Measurements from ENCODE around the gene CD93.

CD93 gene

DNA sequence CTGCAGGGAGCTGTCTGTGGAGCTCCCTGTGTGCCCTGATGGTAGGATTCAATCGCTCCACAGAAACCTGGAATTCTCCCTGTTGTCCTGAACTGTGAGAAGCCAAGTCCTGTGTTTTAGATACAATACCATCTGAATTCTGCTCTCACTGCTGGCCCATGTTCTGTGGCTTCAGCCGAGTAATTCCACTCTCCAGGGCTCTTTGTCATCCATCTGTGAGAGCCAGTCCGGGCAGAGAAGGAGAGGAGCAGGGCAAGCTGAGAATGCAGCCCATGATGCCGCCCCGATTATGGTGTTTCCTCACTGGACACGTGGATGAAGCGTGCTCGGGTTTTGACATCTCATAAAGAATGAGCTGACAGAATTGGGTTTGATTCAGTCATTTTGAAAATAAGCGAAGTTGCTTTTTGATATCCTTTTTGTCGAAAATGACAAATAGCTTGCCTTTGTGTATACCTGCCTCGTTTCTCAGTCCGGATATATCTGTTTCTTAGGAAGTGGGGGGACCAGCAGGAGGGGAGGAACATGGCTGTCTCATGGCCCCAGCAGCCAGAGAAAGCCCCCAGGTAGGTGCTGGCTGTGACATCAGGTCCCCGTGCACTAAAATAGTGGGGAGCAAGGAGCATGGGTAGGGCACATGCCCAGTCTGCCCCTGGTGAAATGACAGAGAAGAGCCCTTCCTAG lies 8.2 kb upstream of the CD93 start:
- TF ChIP-seq, protein P1, sequence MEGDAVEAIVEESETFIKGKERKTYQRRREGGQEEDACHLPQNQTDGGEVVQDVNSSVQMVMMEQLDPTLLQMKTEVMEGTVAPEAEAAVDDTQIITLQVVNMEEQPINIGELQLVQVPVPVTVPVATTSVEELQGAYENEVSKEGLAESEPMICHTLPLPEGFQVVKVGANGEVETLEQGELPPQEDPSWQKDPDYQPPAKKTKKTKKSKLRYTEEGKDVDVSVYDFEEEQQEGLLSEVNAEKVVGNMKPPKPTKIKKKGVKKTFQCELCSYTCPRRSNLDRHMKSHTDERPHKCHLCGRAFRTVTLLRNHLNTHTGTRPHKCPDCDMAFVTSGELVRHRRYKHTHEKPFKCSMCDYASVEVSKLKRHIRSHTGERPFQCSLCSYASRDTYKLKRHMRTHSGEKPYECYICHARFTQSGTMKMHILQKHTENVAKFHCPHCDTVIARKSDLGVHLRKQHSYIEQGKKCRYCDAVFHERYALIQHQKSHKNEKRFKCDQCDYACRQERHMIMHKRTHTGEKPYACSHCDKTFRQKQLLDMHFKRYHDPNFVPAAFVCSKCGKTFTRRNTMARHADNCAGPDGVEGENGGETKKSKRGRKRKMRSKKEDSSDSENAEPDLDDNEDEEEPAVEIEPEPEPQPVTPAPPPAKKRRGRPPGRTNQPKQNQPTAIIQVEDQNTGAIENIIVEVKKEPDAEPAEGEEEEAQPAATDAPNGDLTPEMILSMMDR (conservative IDR thresholded peaks at IDR 0.05; ENCODE audit: low read depth, low read length): no peak
- DNase-seq (ENCODE audit: low read depth): no peak
- no peak overlapping the region for H3K4me3 ChIP-seq (ENCODE audit: low read depth, low read length)

DNA sequence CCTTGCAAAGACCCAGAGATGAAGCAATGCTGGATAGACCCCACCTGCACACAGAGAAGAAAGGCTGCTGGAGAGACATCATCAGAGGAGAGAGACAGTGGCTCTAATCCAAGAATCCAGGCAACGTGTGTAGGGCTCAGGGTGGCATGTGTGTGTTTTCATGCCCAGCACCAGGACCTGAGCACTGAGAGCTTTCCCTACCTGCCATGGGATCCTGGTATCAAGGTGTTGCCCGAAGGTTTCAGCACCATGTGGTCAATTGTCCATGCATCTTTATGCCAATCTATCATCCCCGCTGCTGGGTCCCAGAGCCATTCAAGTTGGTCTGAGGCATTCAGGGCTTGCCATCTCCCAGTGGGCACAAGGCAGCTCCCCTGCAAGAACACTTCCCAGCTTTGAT lies 7.5 kb upstream of the CD93 start:
- H3K4me3 ChIP-seq (ENCODE audit: low read depth, low read length): no peak overlapping the region
- DNase-seq (ENCODE audit: low read depth): no peak
- TF ChIP-seq, protein P1 (conservative IDR thresholded peaks at IDR 0.05; ENCODE audit: low read depth, low read length): no peak

DNA sequence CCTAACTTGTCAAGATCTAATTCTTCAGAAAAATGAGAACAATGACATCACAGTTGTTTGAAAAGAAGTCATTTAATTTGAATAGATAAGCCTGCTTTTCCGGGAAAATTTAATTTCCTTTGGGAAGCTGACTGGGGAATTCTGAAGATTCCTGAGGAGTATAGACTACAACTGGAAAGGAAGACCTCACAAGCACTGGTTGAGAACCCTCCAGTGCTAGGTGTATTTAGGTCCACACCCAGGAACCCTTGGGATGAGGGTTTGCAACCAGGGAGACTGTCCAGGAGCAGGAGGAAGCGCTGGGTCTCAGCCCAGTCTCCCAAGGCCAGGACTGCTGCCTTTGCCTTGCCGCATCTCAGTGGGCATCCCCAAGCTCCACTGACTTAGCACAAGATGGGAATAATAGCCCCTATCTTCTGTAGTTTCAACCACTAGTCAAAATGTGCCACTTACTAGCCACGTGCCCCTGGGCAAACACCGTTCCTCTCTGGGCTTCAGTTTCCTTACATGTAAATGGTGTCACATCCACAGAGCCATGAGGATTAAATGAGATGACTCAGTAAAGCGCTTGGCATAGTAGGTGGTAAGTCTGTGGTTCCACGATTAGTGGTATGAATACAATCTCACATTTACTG lies 6.9 kb upstream of the CD93 start:
- TF ChIP-seq, protein P1 (conservative IDR thresholded peaks at IDR 0.05; ENCODE audit: low read depth, low read length): no peak
- H3K4me3 ChIP-seq (ENCODE audit: low read depth, low read length): no peak overlapping the region
- no peak for DNase-seq (ENCODE audit: low read depth)

DNA sequence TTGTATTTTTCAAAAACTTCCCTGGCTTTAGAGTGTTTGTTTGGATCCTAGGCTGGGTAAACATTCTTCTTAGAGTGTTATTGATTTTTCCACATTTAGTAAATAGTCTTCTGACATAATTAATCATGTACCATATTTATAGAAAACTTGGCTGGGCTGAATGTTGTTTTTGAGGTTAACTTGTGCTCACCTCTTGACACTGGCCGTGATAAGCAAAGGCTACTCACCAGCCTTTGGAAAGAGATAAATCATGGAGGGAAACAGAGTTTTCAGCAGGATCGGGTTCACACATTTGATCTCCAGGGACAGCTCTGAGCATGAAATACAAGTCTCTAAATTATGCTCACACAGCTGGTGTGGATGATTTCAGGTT lies 6.2 kb upstream of the CD93 start:
- peak; percentile 51 for DNase-seq (ENCODE audit: low read depth)
- TF ChIP-seq, protein P1 (conservative IDR thresholded peaks at IDR 0.05; ENCODE audit: low read depth, low read length): no peak
- no peak overlapping the region for H3K4me3 ChIP-seq (ENCODE audit: low read depth, low read length)

DNA sequence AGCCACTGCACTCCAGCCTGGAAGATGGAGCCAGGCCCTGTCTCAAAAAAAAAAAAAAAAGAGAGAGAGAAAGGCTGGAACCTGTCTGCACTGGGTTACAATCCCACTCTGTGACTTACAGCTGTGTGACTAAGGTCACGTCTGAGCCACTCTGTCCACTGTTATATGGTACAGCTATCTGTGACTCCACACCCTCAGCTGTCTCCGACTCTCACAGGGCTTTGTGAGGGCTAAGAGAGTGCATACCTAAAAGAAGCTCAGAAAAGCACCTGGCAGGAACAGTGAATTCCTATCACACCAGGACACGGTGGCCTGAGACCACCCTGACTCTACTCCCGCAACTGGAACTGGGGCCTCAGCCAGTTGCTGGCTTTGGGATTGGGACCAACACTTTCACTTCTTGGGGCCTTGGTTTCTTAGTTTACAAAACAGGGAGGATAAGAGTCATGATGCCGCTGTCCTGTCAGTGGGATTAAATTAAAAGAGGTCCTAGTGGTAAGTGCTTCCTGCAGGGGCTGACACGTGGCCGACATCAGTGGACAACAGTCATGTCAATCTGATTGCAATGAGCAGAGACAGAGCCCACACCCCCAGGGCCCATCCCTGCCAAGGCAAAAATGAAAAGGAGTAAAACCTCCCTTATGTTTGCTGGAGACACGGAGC lies 5.7 kb upstream of the CD93 start:
- H3K4me3 ChIP-seq (ENCODE audit: low read depth, low read length): no peak overlapping the region
- TF ChIP-seq, protein P1 (conservative IDR thresholded peaks at IDR 0.05; ENCODE audit: low read depth, low read length): no peak

DNA sequence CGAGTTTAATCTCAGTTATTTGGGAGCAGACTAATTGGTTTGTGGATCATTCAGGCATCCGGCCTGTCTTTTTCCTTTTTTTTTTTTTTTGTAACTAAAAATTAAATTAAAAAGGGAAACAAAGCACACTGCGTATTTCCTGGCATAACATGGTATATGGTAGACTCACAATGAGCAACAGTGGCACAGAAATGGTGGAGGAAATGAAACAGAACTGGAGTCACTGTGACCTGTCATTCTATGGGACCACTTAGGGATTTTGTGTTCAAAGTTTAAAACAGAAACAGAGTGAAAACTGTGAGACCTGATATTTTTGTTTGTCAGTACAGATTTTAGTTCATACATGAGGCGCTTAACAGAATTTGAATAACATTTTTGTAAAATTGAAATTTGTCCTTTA lies 4.8 kb upstream of the CD93 start:
- TF ChIP-seq, protein P1 (conservative IDR thresholded peaks at IDR 0.05; ENCODE audit: low read depth, low read length): no peak
- DNase-seq (ENCODE audit: low read depth): no peak
- no peak overlapping the region for H3K4me3 ChIP-seq (ENCODE audit: low read depth, low read length)

More for the DNA sequence above, 5.7 kb upstream of the CD93 start:
- peak; percentile 23 for DNase-seq (ENCODE audit: low read depth)

All from choroid plexus epithelial cell (primary cell).